Calu3 (cell line): ENCODE data around the gene MFN2. TPM values are rescaled to one million over a fixed set of nuclear protein-coding genes. Genes with fewer than 3 reads are reported as not detected.

ENCODE experiments used
- BruUV-seq: library from RNA; stranded (reverse); fragments of 400-500 nt; replicated peaks from 2 replicates; lab custom pipeline; 2021; lab: Mats Ljungman, UMichigan
- CTCF ChIA-PET: fragments of 300-600 bp; sonication (Branson Sonifier 250); formaldehyde crosslinking; loops from one replicate; lab custom pipeline; 2022; ENCODE audit warnings: antibody characterized with exemption; lab: Charles Lee
- DNase-seq: peaks from one replicate; pipeline ENCODE4 v3.0.0; 2022
- H3K27ac Mint-ChIP-seq: one replicate; pipeline ENCODE4 v1.8.0; 2022; ENCODE audit warnings: mixed read lengths; ENCODE audit not compliant: unreplicated experiment
- H3K27me3 Mint-ChIP-seq: one replicate; pipeline ENCODE4 v1.8.0; 2022; ENCODE audit warnings: mixed read lengths; ENCODE audit not compliant: unreplicated experiment
- H3K36me3 Mint-ChIP-seq: one replicate; pipeline ENCODE4 v1.8.0; 2022; ENCODE audit warnings: mild to moderate bottlenecking, moderate library complexity, mixed read lengths; ENCODE audit not compliant: insufficient read depth, unreplicated experiment
- H3K4me1 Mint-ChIP-seq: one replicate; pipeline ENCODE4 v1.8.0; 2022; ENCODE audit warnings: mild to moderate bottlenecking, low read depth, mixed read lengths; ENCODE audit not compliant: unreplicated experiment
- H3K4me3 Mint-ChIP-seq: one replicate; pipeline ENCODE4 v1.8.0; 2022; ENCODE audit warnings: mild to moderate bottlenecking, low read depth, moderate library complexity, mixed read lengths; ENCODE audit not compliant: unreplicated experiment
- H3K9me3 Mint-ChIP-seq: one replicate; pipeline ENCODE4 v1.8.0; 2022; ENCODE audit warnings: low read depth, mixed read lengths; ENCODE audit not compliant: unreplicated experiment
- intact Hi-C: fragments of 100-400 bp; cut with micrococcal nuclease; formaldehyde crosslinking; loops from one replicate; pipeline ENCODE4 v1.10.0; 2022; ENCODE audit not compliant: unreplicated experiment
- total RNA-seq: library from RNA; stranded (reverse); gene quantifications from 2 replicates; pipeline ENCODE4 v1.2.3, GENCODE V29; 2022
- TF ChIP-seq, protein P1 (sequence below): fragments of 200-600 bp; IDR thresholded peaks from one replicate; pipeline ENCODE4 v1.8.0; 2022; ENCODE audit warnings: antibody characterized with exemption; ENCODE audit not compliant: unreplicated experiment

Gene MFN2
- total RNA-seq, 1 experiment from 2014 or later, result 61.8 TPM

DNA sequence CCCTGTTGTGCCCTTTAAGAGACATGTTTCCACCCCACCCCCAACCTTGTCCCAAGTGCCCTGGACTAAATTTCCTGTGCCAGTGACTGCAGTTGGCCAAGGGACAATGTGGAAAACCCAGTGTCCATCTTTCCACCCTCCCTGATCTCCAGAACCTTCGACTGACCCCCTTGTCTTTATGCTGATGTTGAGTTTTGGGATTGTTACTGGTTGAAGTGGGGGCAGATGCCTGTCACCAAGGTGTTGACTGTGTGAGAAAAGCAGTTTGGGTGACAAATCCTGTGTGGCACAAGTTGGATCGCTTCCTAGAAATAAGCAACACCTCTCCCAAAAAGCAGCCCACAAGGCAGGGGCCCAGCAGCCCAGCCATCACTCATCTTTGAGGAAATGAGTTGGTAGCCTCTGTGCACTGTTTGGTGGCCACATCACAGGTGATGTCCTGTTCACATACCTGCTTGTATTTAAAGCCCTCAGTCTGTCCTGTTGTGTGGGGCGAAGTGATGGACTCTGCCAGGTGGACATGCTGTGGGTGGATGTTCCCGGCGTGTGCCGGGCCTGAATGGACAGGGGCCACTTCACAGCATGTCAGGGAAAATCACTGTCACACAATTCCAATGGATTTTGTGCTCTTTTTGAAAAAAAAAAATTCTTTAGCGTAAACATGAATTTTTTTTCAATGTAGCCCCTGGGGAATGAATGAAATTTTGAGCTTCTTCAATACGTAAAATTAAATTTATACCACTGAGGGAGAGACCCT lies 32.5 kb downstream of the MFN2 start:
- Mint-ChIP-seq H3K27me3 (no peaks in the 10 kb centered on the region), H3K4me1 (peaks cover 6% of the 10 kb centered on the region), H3K36me3 (peaks cover 9% of the 10 kb centered on the region), H3K27ac (no peak overlapping the region), H3K4me3 (no peak overlapping the region), H3K9me3 (no peaks in the 10 kb centered on the region)
- CTCF ChIA-PET, result no interaction called here
- TF ChIP-seq, protein P1, sequence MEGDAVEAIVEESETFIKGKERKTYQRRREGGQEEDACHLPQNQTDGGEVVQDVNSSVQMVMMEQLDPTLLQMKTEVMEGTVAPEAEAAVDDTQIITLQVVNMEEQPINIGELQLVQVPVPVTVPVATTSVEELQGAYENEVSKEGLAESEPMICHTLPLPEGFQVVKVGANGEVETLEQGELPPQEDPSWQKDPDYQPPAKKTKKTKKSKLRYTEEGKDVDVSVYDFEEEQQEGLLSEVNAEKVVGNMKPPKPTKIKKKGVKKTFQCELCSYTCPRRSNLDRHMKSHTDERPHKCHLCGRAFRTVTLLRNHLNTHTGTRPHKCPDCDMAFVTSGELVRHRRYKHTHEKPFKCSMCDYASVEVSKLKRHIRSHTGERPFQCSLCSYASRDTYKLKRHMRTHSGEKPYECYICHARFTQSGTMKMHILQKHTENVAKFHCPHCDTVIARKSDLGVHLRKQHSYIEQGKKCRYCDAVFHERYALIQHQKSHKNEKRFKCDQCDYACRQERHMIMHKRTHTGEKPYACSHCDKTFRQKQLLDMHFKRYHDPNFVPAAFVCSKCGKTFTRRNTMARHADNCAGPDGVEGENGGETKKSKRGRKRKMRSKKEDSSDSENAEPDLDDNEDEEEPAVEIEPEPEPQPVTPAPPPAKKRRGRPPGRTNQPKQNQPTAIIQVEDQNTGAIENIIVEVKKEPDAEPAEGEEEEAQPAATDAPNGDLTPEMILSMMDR, result no peak
- intact Hi-C loops, result no loop called here
- DNase-seq, result no peak
- TSS peak; percentile 52 for BruUV-seq

DNA sequence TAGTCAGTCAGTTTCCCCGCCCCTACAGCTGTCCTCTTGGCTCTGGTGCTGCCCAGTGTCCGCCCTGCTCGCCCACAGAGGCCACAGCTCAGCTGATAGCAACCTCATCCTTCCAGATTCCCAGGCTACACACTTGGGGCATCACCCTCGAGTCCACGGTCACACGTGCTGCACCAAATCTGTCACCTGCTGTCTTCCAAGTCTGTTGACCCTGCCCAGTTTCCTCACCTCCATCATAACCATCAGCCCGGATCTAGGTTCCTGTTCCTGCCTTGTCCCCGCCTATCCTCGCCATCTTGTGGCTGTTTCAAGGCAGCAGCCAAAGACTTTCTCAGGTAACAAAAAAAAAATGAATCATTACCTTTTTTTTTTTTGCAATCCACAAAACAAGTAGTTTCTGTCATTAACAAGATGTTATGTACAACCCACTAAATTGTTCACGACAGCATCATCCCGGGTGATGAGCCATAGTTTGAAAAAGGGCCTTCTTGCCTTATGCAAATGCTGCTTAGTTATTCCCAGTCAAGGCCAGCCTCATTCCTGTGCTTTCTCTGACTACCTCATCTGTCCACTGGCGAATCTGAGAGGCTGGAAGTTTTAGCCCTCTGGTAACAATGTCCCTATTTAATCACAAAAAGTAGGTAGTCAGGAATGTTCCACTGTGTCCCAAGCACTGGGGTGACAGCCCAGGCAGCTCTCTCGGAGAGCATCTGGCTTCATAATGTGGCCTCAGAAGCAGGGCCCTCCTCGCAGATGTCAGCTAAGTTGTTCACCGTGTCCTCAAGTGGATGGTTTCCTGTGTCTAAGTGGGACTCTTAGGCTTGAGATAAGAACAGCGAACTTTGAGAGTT lies 34.1 kb downstream of the MFN2 start:
- Mint-ChIP-seq H3K4me3 (no peak overlapping the region), H3K27ac (no peak overlapping the region), H3K4me1 (peaks cover 6% of the 10 kb centered on the region), H3K9me3 (no peaks in the 10 kb centered on the region), H3K36me3 (peaks cover 15% of the 10 kb centered on the region), H3K27me3 (no peaks in the 10 kb centered on the region)
- DNase-seq, result no peak
- intact Hi-C loops, result no loop called here
- TF ChIP-seq, protein P1, result no peak
- CTCF ChIA-PET, result no interaction called here
- no TSS peak for BruUV-seq

GRCh38 chr1:12015001-12015491 lies 34.8 kb downstream of the MFN2 start:
- intact Hi-C loops, result no loop called here
- BruUV-seq, result no TSS peak
- TF ChIP-seq, protein P1, result no peak
- Mint-ChIP-seq H3K9me3 (no peaks in the 10 kb centered on the region), H3K4me3 (no peak overlapping the region), H3K4me1 (peaks cover 6% of the 10 kb centered on the region), H3K27ac (no peak overlapping the region), H3K27me3 (no peaks in the 10 kb centered on the region), H3K36me3 (peaks cover 22% of the 10 kb centered on the region)
- CTCF ChIA-PET, result no interaction called here
- DNase-seq, result no peak

- Mint-ChIP-seq H3K36me3 (peaks cover 22% of the 10 kb centered on the region), H3K27ac (no peak overlapping the region), H3K4me3 (no peak overlapping the region), H3K9me3 (no peaks in the 10 kb centered on the region), H3K27me3 (no peaks in the 10 kb centered on the region), H3K4me1 (peaks cover 6% of the 10 kb centered on the region)
- no peak for DNase-seq
- no TSS peak for BruUV-seq
- TF ChIP-seq, protein P1, result no peak
- CTCF ChIA-PET, result no interaction called here
- intact Hi-C loops, result no loop called here
Measured at GRCh38 chr1:12015499-12015898, 35.3 kb downstream of the MFN2 start.
